Measurements from ENCODE around the gene BTRC. TPM values are rescaled to one million over a fixed set of nuclear protein-coding genes. Genes with fewer than 3 reads are reported as not detected.

Gene BTRC
- total RNA-seq, 2 experiments from 2014 or later: 10.9 to 12.7 TPM

- CTCF ChIA-PET: interaction anchor here (0.6 to 9.1 kb wide), 19 partner anchors 8 to 286 kb away, joined by 3 to 91 read pairs (median 4); partner anchors contain the start of genes DPCD, NPM3 and POLL
- DNase-seq: peak; percentile 90
- Mint-ChIP-seq H3K4me3 (no peak overlapping the region), H3K4me1 (ENCODE audit: low read depth) (no peaks in the 10 kb centered on the region), H3K27ac (no peak overlapping the region), H3K27me3 (ENCODE audit: low read depth) (no peaks in the 10 kb centered on the region), H3K36me3 (ENCODE audit: low read depth) (peaks cover 2% of the 10 kb centered on the region), H3K9me3 (no peaks in the 10 kb centered on the region)
- intact Hi-C loops (cut with micrococcal nuclease): loop anchor here (1.0 kb wide), 3 partner anchors 118 to 238 kb away; no protein-coding TSS in a partner anchor
Measured at GRCh38 chr10:101602761-101603398, 248.9 kb downstream of the BTRC start.

Small RNA genes lying within 50 kb of the gene (microRNA-seq; reads per million reads assigned to microRNA genes)
- gene MIR3158-1 (ENCODE audit: borderline microRNAs expressed, borderline replicate concordance) (not detected), gene MIR3158-2 (ENCODE audit: borderline microRNAs expressed, borderline replicate concordance) (not detected)

Other genes with a start within 250 kb of the BTRC start
- gene TLX1, start 222.9 kb upstream of the BTRC start, total RNA-seq: not detected
- not detected for gene LBX1, start 124.7 kb upstream of the BTRC start, total RNA-seq
- gene POLL, start 234.1 kb downstream of the BTRC start, total RNA-seq: 10 to 100 TPM; 28.1 to 29.0 TPM
- 10 to 100 TPM; 13.8 to 14.1 TPM for gene DPCD, start 234.2 kb downstream of the BTRC start, total RNA-seq

Data from activated naive CD4-positive, alpha-beta T cell treated with anti-CD3 and anti-CD28 coated beads for 36 hours (primary cell).